Heart right ventricle (tissue), 16 donors: Measurements from ENCODE around the gene RGS2. TPM values are rescaled to one million over a fixed set of nuclear protein-coding genes. Genes with fewer than 3 reads are reported as not detected.
A peak's percentile ranks its signal among the peaks of the same experiment; 100 is the strongest.

ENCODE experiments used
- ATAC-seq, 8 donors: fragments of 200-7000 bp; cut with Tn5 transposase; one replicate each; pipeline ENCODE4 v1.9.1; 2020; ENCODE audit warnings: mild to moderate bottlenecking in 8 of 8, moderate library complexity in 8 of 8, moderate number of reproducible peaks in 1 of 8
- DNase-seq, 2 donors: peaks; one replicate each; pipeline ENCODE4 v3.0.0-alpha.2; 2020
- H3K27ac ChIP-seq, 10 donors: fragments of 200-600 bp; sonication (generic) in 2 of 10; one replicate each; pipeline versions ENCODE4 v1.5.0 to v1.8.0; 2020 to 2022; ENCODE audit warnings: mild to moderate bottlenecking in 3 of 10
- H3K27me3 ChIP-seq, 7 donors: fragments of 200-600 bp; one replicate each; pipeline ENCODE4 v1.8.0; 2021 to 2022; ENCODE audit warnings: mild to moderate bottlenecking in 2 of 7
- H3K36me3 ChIP-seq, 9 donors: fragments of 200-600 bp; sonication (generic) in 1 of 9; one replicate each; pipeline versions ENCODE4 v1.5.0 to v1.8.0; 2020 to 2022; ENCODE audit warnings: mild to moderate bottlenecking in 2 of 9
- H3K4me1 ChIP-seq, 9 donors: fragments of 200-600 bp; sonication (generic) in 1 of 9; one replicate each; pipeline versions ENCODE4 v1.5.0 to v1.8.0; 2020 to 2022; ENCODE audit warnings: mild to moderate bottlenecking in 4 of 9
- H3K4me3 ChIP-seq, 10 donors: fragments of 200-600 bp; sonication (generic) in 2 of 10; one replicate each; pipeline versions ENCODE4 v1.5.0 to v1.8.0; 2020 to 2022; ENCODE audit warnings: mild to moderate bottlenecking in 7 of 10, moderate library complexity in 2 of 10
- H3K9me3 ChIP-seq, 11 donors: fragments of 200-600 bp in 10 of 11; sonication (generic) in 2 of 11; one replicate each; pipeline versions ENCODE4 v1.5.0 to v1.8.0; 2013 to 2022; ENCODE audit warnings: mild to moderate bottlenecking in 2 of 11, control low read depth in 1 of 11, moderate library complexity in 1 of 11
- CTCF ChIP-seq, 9 donors: fragments of 200-600 bp; sonication (generic) in 2 of 9; IDR thresholded peaks; one replicate each; pipeline versions ENCODE4 v1.5.0 to v1.8.0; 2021 to 2022; ENCODE audit warnings: antibody characterized with exemption in 9 of 9, mild to moderate bottlenecking in 5 of 9, moderate library complexity in 1 of 9
- WGBS, 2 donors: extraction: QIAGEN DNeasy Blood & Tissue Kit; methylation state at CpG; one replicate each; pipeline ENCODE4 v1.1.7; 2013; ENCODE audit warnings: inconsistent platforms in 1 of 2; 5-methylcytosine and 5-hydroxymethylcytosine counted together
- intact Hi-C, 10 donors: fragments of 100-400 bp; cut with DNase I; formaldehyde crosslinking; loops; one replicate each; pipeline versions ENCODE4 v1.11.1 to v1.14.2; 2022
- polyA plus RNA-seq, 2 donors: library from polyadenylated mRNA; stranded (reverse); fragments of 200-250 nt; gene quantifications; one replicate each; pipeline ENCODE4 v1.2.3, GENCODE V29; 2013
- total RNA-seq, 10 donors: library from RNA; stranded (reverse); fragmentation: NEBNext Ultra II Directional in 3 of 10; extraction: Animal tissue kit (Norgen Biotek cat#: 25700) in 3 of 10; gene quantifications; one replicate each; pipeline versions ENCODE4 v1.2.1 to v1.2.4, GENCODE V29; 2021 to 2023
- donor health status: Arrhythmogenic right ventricular cardiomyopathy.
- donor health status: ischemic (EF 13 %, LVEDD 7.1; RV severe dilation, severe dysfunction).
- donor health status: healthy with polysubstance abuse.
- donor health status: DM: no; HTN: yes; CAD: no.
- donor health status: DM: no; HTN: no; CAD: no.
- donor health status: ischemic (EF 25% LVEDD 6.9; RV normal size, moderate dysfunction).
- donor health status: ischemic (EF 25% LVEDD 5.7; RV mildly dilated, moderate dysfunction).
- donor health status: healthy.
- donor health status: DM: yes; HTN: yes; CAD: no.
- donor health status: Ischemic cardiomyopathy.
- donor health status: ischemic (EF 35%, LVEDD 5.7; RV mildly dilated, moderate dysfunction).
- donor health status: nonischemic (EF 11% LVEDD 7.7; RV severe dilation, severe dysfunction).
- donor health status: DM: yes; HTN: yes; CAD: no.
- donor health status: PGD.
- donor health status: ischemic (EF 29% LVEDD 5.4; RV normal size, mild dysfunction).
- donor health status: nonischemic (EF 23%, LVEDD 6.1; RV moderate dilation, normal function).

The RGS2 gene
- total and polyA plus RNA-seq, 12 donors, result 12.2 to 30.8 (median 18.2) TPM

DNA sequence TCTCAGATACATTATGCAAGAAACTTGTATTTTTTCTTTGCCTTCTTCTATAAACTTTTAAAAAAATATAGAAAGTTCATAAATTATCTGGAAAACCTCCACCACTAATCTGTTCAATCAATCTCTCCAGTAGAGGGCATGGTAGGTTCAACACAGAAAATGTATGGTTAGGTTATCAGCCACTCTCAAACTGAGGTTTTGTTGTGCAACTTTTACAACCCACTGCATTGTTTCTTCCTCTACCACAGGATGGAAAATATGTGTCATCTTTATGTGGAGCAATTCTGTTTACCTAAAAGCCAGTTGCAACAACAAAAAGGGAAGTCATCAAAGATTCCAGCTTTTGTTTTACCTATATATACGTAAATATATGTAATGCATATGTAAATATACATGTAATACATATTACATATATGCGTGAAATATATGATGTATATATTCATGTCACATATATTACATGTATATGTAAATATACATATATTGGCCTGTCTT, 3.0 kb upstream of the RGS2 start:
- peak overlapping the region in 1 of 10 donors; percentile 94 for H3K27ac ChIP-seq

DNA sequence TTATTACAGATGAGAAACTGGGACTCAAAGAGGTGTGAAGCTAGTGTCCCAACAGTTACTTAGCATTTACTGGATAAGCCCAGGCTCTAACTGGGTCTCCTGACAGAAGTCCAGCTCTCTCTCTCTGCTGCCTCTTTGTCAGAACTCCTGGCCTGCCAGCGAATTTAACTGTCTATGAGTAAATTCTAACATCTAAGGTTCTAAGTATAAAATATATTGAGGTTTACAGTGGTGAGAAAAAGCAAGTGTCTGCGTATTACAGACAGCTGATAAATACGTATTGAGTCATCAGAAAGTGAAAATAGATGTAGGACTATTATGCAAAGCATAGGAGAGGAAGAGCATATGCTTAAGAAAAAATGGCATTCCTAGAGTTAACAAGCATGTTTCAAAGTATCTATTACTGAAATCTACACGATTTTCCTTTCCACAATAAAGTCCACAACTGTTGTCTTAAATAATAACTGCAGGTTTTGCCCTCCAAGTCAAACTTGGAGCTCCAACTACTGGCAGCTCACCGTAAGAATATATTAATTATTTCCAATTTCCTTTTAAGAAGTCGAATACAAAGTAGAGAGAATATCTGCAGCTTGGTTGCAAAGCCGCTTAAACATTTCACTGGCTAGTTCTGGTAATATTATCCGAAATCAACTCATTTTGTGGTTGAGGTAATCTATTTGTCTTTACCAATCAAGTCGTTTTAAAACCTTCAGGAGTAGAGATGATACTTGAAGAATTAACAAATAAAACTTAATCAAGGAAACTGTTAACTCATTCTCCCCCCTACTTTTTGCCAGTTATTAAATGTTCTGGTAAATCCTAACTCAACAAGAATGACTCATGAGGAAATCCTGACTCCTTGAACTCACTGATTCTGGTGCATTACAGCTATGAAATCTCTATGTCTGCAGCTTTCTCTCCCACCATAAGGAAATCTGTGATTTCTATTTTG, 1.4 kb upstream of the RGS2 start:
- peak overlapping the region in 8 of 10 donors; percentile 56 to 94 (median 78) for H3K4me3 ChIP-seq
- no peaks in the 10 kb centered on the region for H3K9me3 ChIP-seq
- peak in 7 of 9 donors; percentile 10 to 61 (median 30) for TF ChIP-seq CTCF (IDR thresholded peaks at IDR 0.05)
- no peak for DNase-seq
- H3K36me3 ChIP-seq, result peaks cover 0 to 24% (median 0%) of the 10 kb centered on the region in 9 donors
- no peaks in the 10 kb centered on the region for H3K27me3 ChIP-seq
- intact Hi-C loops, result loop anchor here in 8 of 10 donors (2.0 to 10.0 kb wide), 13 partner anchors 71 to 333 kb away; partner anchors contain the start of genes CDC73 (in 5 of the 8) and RGS13 (in 1 of the 8)
- ATAC-seq, result no peak
- peaks cover 0 to 59% (median 23%) of the 10 kb centered on the region in 9 donors for H3K4me1 ChIP-seq
- 42 to 56% methylated on average over 9 of the region's 9 CpGs for WGBS, 2 donors
- H3K27ac ChIP-seq, result peak overlapping the region; percentile 60 to 94 (median 88)

More for the DNA sequence above, 3.0 kb upstream of the RGS2 start:
- DNase-seq, result no peak
- peaks cover 0 to 44% (median 23%) of the 10 kb centered on the region in 9 donors for H3K4me1 ChIP-seq
- ATAC-seq, result no peak
- no peaks in the 10 kb centered on the region for H3K27me3 ChIP-seq
- H3K4me3 ChIP-seq, result no peak overlapping the region
- TF ChIP-seq CTCF (IDR thresholded peaks at IDR 0.05), result peak; percentile 15 to 66 (median 46)
- H3K9me3 ChIP-seq, result no peaks in the 10 kb centered on the region
- H3K36me3 ChIP-seq, result peaks cover 0 to 10% (median 0%) of the 10 kb centered on the region in 9 donors
- WGBS, 2 donors, result 81 to 88% methylated on average over 2 of the region's 2 CpGs
- intact Hi-C loops, result loop anchor here in 8 of 10 donors (2.0 to 10.0 kb wide), 11 partner anchors 171 to 331 kb away; partner anchors contain the start of genes CDC73 (in 4 of the 8) and RGS13 (in 1 of the 8)

- H3K4me1 ChIP-seq, result peaks cover 0 to 59% (median 23%) of the 10 kb centered on the region in 9 donors
- no peaks in the 10 kb centered on the region for H3K27me3 ChIP-seq
- WGBS, 2 donors, result 4 to 5% methylated on average over 8 of the region's 8 CpGs
- intact Hi-C loops, result loop anchor here in 8 of 10 donors (2.0 to 10.0 kb wide), 12 partner anchors 71 to 333 kb away; partner anchors contain the start of genes CDC73 (in 5 of the 8) and RGS13 (in 1 of the 8)
- peaks cover 0 to 24% (median 0%) of the 10 kb centered on the region in 9 donors for H3K36me3 ChIP-seq
- ATAC-seq (no peak), DNase-seq (no peak)
- peak overlapping the region; percentile 60 to 94 (median 88) for H3K27ac ChIP-seq
- TF ChIP-seq CTCF (IDR thresholded peaks at IDR 0.05), result no peak
- H3K9me3 ChIP-seq, result no peaks in the 10 kb centered on the region
- H3K4me3 ChIP-seq, result peak overlapping the region; percentile 56 to 94 (median 74)
These were observed 699 bp upstream of the RGS2 start for GRCh38 chr1:192808163-192808517.
